ENCODE measurements around the gene TLE6. TPM values are rescaled to one million over a fixed set of nuclear protein-coding genes. Genes with fewer than 3 reads are reported as not detected.

The TLE6 gene
- total and polyA plus RNA-seq, 2 of the 8 experiments (the other 6 are each of a cell fraction or from before 2014, with no cell fraction given): 2.5 to 2.9 TPM

DNA sequence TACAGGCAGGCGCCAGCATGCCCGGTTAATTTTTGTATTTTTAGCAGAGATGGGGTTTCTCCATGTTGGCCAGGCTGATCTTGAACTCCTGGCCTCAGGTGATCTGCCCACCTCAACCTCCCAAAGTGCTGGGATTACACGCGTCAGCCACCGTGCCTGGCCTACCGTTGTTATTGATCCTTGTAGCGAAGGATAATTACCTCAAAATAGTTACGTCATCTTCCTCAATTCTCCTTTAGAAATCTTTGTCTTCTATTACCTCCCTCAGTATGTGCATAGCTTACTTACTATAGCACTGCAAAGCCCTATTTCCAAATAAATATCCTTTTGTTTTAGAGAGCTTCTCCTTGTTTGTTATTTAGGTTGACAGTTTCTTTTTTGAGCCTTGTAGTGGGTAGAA, 9.4 kb upstream of the TLE6 start:
- Histone ChIP-seq H3K4ac (replicated peaks; ENCODE audit: insufficient read length, low read depth, low read length) (no peak overlapping the region), H2BK15ac (ENCODE audit: low read length) (no peak overlapping the region), H3K9me3 (ENCODE audit: insufficient read depth in 2 of 2, low read depth in 1 of 2, low read length in 1 of 2) (no peaks in the 10 kb centered on the region), H3K79me1 (ENCODE audit: low read depth, low read length) (no peaks in the 10 kb centered on the region), H3K9ac (replicated peaks in 1 of 4; ENCODE audit: extremely low read depth in 1 of 4, low read depth in 3 of 4, low read length in 3 of 4) (no peak overlapping the region), H3K4me2 (ENCODE audit: insufficient read depth in 1 of 2, low read depth in 2 of 2, low read length in 2 of 2) (no peak overlapping the region), H3K18ac (ENCODE audit: extremely low read depth, low read length) (no peak overlapping the region), H2BK5ac (ENCODE audit: low read depth, low read length) (no peak overlapping the region), H3K4me3 (ENCODE audit: extremely low read depth in 1 of 4, insufficient read depth in 2 of 4, low read depth in 3 of 4, low read length in 4 of 4) (no peak overlapping the region), H3K56ac (replicated peaks; ENCODE audit: insufficient read length, low read depth, low read length) (no peak overlapping the region), H2BK20ac (ENCODE audit: low read length) (no peak overlapping the region), H2BK120ac (replicated peaks; ENCODE audit: low read depth, low read length) (no peak overlapping the region), H2AFZ (ENCODE audit: low read length) (no peak overlapping the region), H3K4me1 (replicated peaks in 1 of 4; ENCODE audit: control insufficient read depth in 3 of 4, insufficient read depth in 4 of 4, low read length in 3 of 4) (no peaks in the 10 kb centered on the region), H4K5ac (ENCODE audit: insufficient read length, low read depth, low read length) (no peak overlapping the region), H3K79me2 (ENCODE audit: control insufficient read depth in 1 of 2, insufficient read depth in 2 of 2, low read length in 2 of 2) (no peaks in the 10 kb centered on the region), H4K20me1 (replicated peaks in 1 of 2; ENCODE audit: control insufficient read depth in 1 of 2, insufficient read depth in 2 of 2, low read length in 2 of 2) (no peaks in the 10 kb centered on the region), H3K27ac (ENCODE audit: low read depth, low read length) (no peak overlapping the region), H4K8ac (ENCODE audit: extremely low read depth, insufficient read depth, low read length) (no peak overlapping the region), H3K27me3 (replicated peaks in 1 of 4; ENCODE audit: control insufficient read depth in 3 of 4, extremely low read depth in 1 of 4, insufficient read depth in 3 of 4, low read length in 3 of 4) (no peaks in the 10 kb centered on the region), H3K36me3 (ENCODE audit: control insufficient read depth in 2 of 4, insufficient read depth in 4 of 4, low read length in 3 of 4) (no peaks in the 10 kb centered on the region), H3K23ac (ENCODE audit: insufficient read length) (no peak overlapping the region), H3K23me2 (ENCODE audit: low read depth, low read length) (no peaks in the 10 kb centered on the region), H4K91ac (replicated peaks; ENCODE audit: insufficient read length, low read length) (no peak overlapping the region), H3K14ac (ENCODE audit: insufficient read length) (no peak overlapping the region), H2BK12ac (ENCODE audit: low read depth, low read length) (no peak overlapping the region), H2AK5ac (ENCODE audit: low read depth, low read length) (no peak overlapping the region)
- CTCF ChIA-PET (ENCODE audit: partially characterized antibody): interaction anchor here (0.8 to 18.9 kb wide), 8 partner anchors 11 to 139 kb away, joined by 3 to 260 read pairs (median 6); no protein-coding TSS in a partner anchor
- DNase-seq (ENCODE audit: low read depth in 1 of 2, low spot score in 2 of 2): no peak
- 79% methylated on average over 8 of the region's 8 CpGs; no CpG with 5 or more reads in 1 of the 2 experiments for WGBS, 2 experiments (ENCODE audit: extremely low coverage in 1 of 2, insufficient coverage in 1 of 2, insufficient read length in 1 of 2, insufficient replicate concordance in 2 of 2, low coverage in 1 of 2, low lambda C conversion rate in 2 of 2, missing lambda C conversion rate in 1 of 2)
- POLR2A ChIA-PET (ENCODE audit: partially characterized antibody): interaction anchor here (1.6 kb wide), 1 partner anchor 20 kb away, joined by 3 read pairs; no protein-coding TSS in a partner anchor
- TF ChIP-seq SIRT6 (IDR thresholded peaks at IDR 0.05; ENCODE audit: low read length): no peak
- no peak for TF ChIP-seq EP300 (IDR thresholded peaks at IDR 0.05; ENCODE audit: borderline replicate concordance in 1 of 2, low read depth in 2 of 2, low read length in 2 of 2)
- no peak for TF ChIP-seq RXRA (IDR thresholded peaks at IDR 0.05; ENCODE audit: insufficient read depth, low read depth, low read length)
- no peak for TF ChIP-seq TCF12 (IDR thresholded peaks at IDR 0.05; ENCODE audit: low read depth, low read length)
- TF ChIP-seq SRF (IDR thresholded peaks at IDR 0.05; ENCODE audit: low read depth, low read length): no peak
- TF ChIP-seq, protein P1, sequence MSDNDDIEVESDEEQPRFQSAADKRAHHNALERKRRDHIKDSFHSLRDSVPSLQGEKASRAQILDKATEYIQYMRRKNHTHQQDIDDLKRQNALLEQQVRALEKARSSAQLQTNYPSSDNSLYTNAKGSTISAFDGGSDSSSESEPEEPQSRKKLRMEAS (IDR thresholded peaks at IDR 0.05): no peak
- no peak for TF ChIP-seq GABPA (IDR thresholded peaks at IDR 0.05; ENCODE audit: borderline replicate concordance, insufficient read depth, low read length)
- no peak for TF ChIP-seq HDAC6 (IDR thresholded peaks at IDR 0.05; ENCODE audit: low read depth, low read length)
- TF ChIP-seq, protein P2, sequence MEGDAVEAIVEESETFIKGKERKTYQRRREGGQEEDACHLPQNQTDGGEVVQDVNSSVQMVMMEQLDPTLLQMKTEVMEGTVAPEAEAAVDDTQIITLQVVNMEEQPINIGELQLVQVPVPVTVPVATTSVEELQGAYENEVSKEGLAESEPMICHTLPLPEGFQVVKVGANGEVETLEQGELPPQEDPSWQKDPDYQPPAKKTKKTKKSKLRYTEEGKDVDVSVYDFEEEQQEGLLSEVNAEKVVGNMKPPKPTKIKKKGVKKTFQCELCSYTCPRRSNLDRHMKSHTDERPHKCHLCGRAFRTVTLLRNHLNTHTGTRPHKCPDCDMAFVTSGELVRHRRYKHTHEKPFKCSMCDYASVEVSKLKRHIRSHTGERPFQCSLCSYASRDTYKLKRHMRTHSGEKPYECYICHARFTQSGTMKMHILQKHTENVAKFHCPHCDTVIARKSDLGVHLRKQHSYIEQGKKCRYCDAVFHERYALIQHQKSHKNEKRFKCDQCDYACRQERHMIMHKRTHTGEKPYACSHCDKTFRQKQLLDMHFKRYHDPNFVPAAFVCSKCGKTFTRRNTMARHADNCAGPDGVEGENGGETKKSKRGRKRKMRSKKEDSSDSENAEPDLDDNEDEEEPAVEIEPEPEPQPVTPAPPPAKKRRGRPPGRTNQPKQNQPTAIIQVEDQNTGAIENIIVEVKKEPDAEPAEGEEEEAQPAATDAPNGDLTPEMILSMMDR (IDR thresholded peaks at IDR 0.05; ENCODE audit: control extremely low read depth in 1 of 3, insufficient read depth in 1 of 3, low read depth in 1 of 3, low read length in 3 of 3): no peak
- no peak for TF ChIP-seq CHD1 (IDR thresholded peaks at IDR 0.05; ENCODE audit: low read depth, low read length)
- no peak for TF ChIP-seq BACH1 (IDR thresholded peaks at IDR 0.05; ENCODE audit: low read length)
- no peak for FAIRE-seq
